K562 (cell line): ENCODE measurements around the gene CACNA2D3. TPM values are rescaled to one million over a fixed set of nuclear protein-coding genes. Genes with fewer than 3 reads are reported as not detected.

Experiments
- ATAC-seq: fragments of 200-7000 bp; cut with Tn5 transposase; 3 replicates; pipeline ENCODE4 v1.9.1; 2020; ENCODE audit warnings: moderate library complexity
- BruUV-seq: library from RNA; stranded (reverse); fragments of 400-500 nt; replicated peaks from 2 replicates; lab custom pipeline; 2021; lab: Mats Ljungman, UMichigan
- CTCF ChIA-PET: fragments of 300-600 bp; formaldehyde crosslinking; extraction: SDS; loops from one replicate; lab custom pipeline; 2021; ENCODE audit warnings: low intra/inter-chr PET ratio; lab: Yijun Ruan, JAX
- POLR2A ChIA-PET: fragments of 300-600, 350-650 bp; sonication (Branson Sonifier 250); formaldehyde crosslinking; extraction: SDS; loops from one replicate; lab custom pipeline; 2021; ENCODE audit warnings: antibody characterized with exemption, inconsistent platforms; lab: Yijun Ruan, JAX
- DNase-seq, 4 experiments: peaks; one replicate each; pipeline versions ENCODE4 v3.0.0 to v3.0.0-alpha.2; 2011 to 2018; ENCODE audit warnings: low spot score in 3 of 4, mixed read lengths in 3 of 4; ENCODE audit errors: extremely low read depth in 1 of 4
- FAIRE-seq: peaks from 2 replicates; lab custom pipeline; 2011; peaks lifted over from hg19 to GRCh38; lab: Jason Lieb, UNC
- H2AFZ ChIP-seq: 2 replicates; pipeline ENCODE4 v1.6.0; 2011; ENCODE audit warnings: low read depth, low read length, control low read depth, inconsistent platforms
- H3K27ac ChIP-seq: fragments of 200-600 bp; 3 replicates; pipeline ENCODE4 v1.8.0; 2011; ENCODE audit warnings: low read depth, mild to moderate bottlenecking, control low read depth, inconsistent platforms, low read length, moderate library complexity, mixed read lengths; ENCODE audit errors: extremely low read depth
- H3K27me3 ChIP-seq, 2 experiments: fragments of 300-600 bp in 1 of 2; 2 replicates in 1 of 2; 3 replicates in 1 of 2; pipeline versions ENCODE4 v1.6.0 to v1.8.0; 2011; ENCODE audit warnings: inconsistent platforms in 2 of 2, low read length in 2 of 2, mild to moderate bottlenecking in 1 of 2, mixed read lengths in 1 of 2, moderate library complexity in 1 of 2; ENCODE audit not compliant: control insufficient read depth in 2 of 2, insufficient read depth in 2 of 2
- H3K36me3 ChIP-seq: fragments of 300-600 bp; 3 replicates; pipeline ENCODE4 v1.8.0; 2011; ENCODE audit warnings: mild to moderate bottlenecking, low read length, inconsistent platforms; ENCODE audit not compliant: control insufficient read depth, insufficient read depth
- H3K4me1 ChIP-seq, 2 experiments: fragments of 200-600 bp in 1 of 2; replicated peaks in 1 of 2; 2 replicates in 1 of 2; 3 replicates in 1 of 2; pipeline versions ENCODE4 v1.5.1 to v1.8.0; 2011; ENCODE audit warnings: inconsistent platforms in 2 of 2, low read length in 2 of 2, mild to moderate bottlenecking in 1 of 2, mixed read lengths in 1 of 2, moderate library complexity in 1 of 2; ENCODE audit not compliant: control insufficient read depth in 2 of 2, insufficient read depth in 2 of 2
- H3K4me2 ChIP-seq: 2 replicates; pipeline ENCODE4 v1.6.1; 2011; ENCODE audit warnings: low read length, control low read depth, inconsistent platforms, mixed read lengths; ENCODE audit not compliant: insufficient read depth
- H3K4me3 ChIP-seq: fragments of 200-600 bp; sonication (generic), shearing (Covaris generic); 2 replicates; pipeline ENCODE4 v1.5.1; 2016; ENCODE audit warnings: control low read depth, inconsistent platforms
- H3K79me2 ChIP-seq: fragments of 200-600 bp; 3 replicates; pipeline ENCODE4 v1.8.0; 2011; ENCODE audit warnings: low read length, inconsistent platforms; ENCODE audit not compliant: control insufficient read depth, insufficient read depth
- H3K9ac ChIP-seq, 2 experiments: 2 replicates each; pipeline versions ENCODE4 v1.6.0 to v1.6.1; 2011; ENCODE audit warnings: low read depth in 2 of 2, low read length in 2 of 2, control low read depth in 1 of 2, inconsistent platforms in 1 of 2, mild to moderate bottlenecking in 1 of 2, mixed read lengths in 1 of 2; ENCODE audit not compliant: insufficient read depth in 1 of 2
- H3K9me1 ChIP-seq: one replicate; pipeline ENCODE4 v1.6.0; 2011; ENCODE audit warnings: inconsistent platforms, mild to moderate bottlenecking, low read length, moderate library complexity; ENCODE audit not compliant: control insufficient read depth, insufficient read depth
- H3K9me3 ChIP-seq: replicated peaks from 2 replicates; pipeline ENCODE4 v1.5.1; 2011; ENCODE audit warnings: low read depth, low read length, inconsistent platforms; ENCODE audit not compliant: control insufficient read depth, insufficient read depth
- H4K20me1 ChIP-seq: replicated peaks from 2 replicates; pipeline ENCODE4 v1.6.1; 2011; ENCODE audit warnings: low read length, inconsistent platforms, mixed read lengths; ENCODE audit not compliant: control insufficient read depth, insufficient read depth
- FOXP1 ChIP-seq: sonication (generic); formaldehyde crosslinking; IDR thresholded peaks from 2 replicates; pipeline ENCODE4 v1.8.0; 2022; ENCODE audit warnings: mild to moderate bottlenecking, missing genetic modification reagents
- GABPB2 ChIP-seq: fragments of 250-450 bp; sonication (Bioruptor Pico); conservative IDR thresholded peaks from 2 replicates; pipeline ENCODE4 v1.5.1; 2021; ENCODE audit warnings: mild to moderate bottlenecking
- POLR2AphosphoS2 ChIP-seq: IDR thresholded peaks from 2 replicates; pipeline ENCODE4 v1.6.1; 2012; ENCODE audit warnings: low read length, improper control_type of control experiment
- RBBP5 ChIP-seq: fragments of 200-600 bp; sonication (generic); IDR thresholded peaks from 2 replicates; pipeline ENCODE4 v1.6.1; 2012; ENCODE audit warnings: borderline replicate concordance, mild to moderate bottlenecking, low read length, control low read depth, inconsistent platforms; ENCODE audit not compliant: insufficient read depth, poor library complexity, severe bottlenecking
- RBM17 ChIP-seq: fragments of 200-400 bp; formaldehyde crosslinking; IDR thresholded peaks from 2 replicates; pipeline ENCODE4 v1.6.1; 2017; ENCODE audit warnings: low read depth, mild to moderate bottlenecking, low read length, borderline replicate concordance
- SRSF7 ChIP-seq: fragments of 200-400 bp; formaldehyde crosslinking; optimal IDR thresholded peaks from 2 replicates; pipeline ENCODE3; 2017; ENCODE audit warnings: mild to moderate bottlenecking, low read depth, low read length
- TRIM24 ChIP-seq, 2 experiments: fragments of 450-650 bp; IDR thresholded peaks; 2 replicates each; pipeline ENCODE4 v1.6.1; 2016
- ZNF431 ChIP-seq: sonication (generic); formaldehyde crosslinking; IDR thresholded peaks from 2 replicates; pipeline ENCODE4 v1.8.0; 2022; ENCODE audit warnings: mild to moderate bottlenecking, missing genetic modification reagents
- ZNF436 ChIP-seq: fragments of 250-450, 450-650 bp; sonication (Bioruptor Pico); formaldehyde crosslinking; IDR thresholded peaks from 2 replicates; pipeline ENCODE4 v1.7.0; 2020; ENCODE audit warnings: mild to moderate bottlenecking
- in situ Hi-C: fragments of 300-500 bp; cut with MboI; formaldehyde crosslinking; loops from 4 replicates; pipeline ENCODE4 v1.15.0; 2018; ENCODE audit warnings: inconsistent platforms, mixed read lengths
- intact Hi-C: fragments of 100-400 bp; cut with micrococcal nuclease; formaldehyde crosslinking; loops from 2 replicates; pipeline ENCODE4 v1.14.2; 2022
- polyA plus RNA-seq, 8 experiments: library from polyadenylated mRNA; depleted of rRNA in 4 of 8; stranded (reverse) in 5 of 8; unstranded in 3 of 8; fragments of >200 nt; fragmentation: Nextera tagmentation in 2 of 8; fragmentation: Illumina TruSeq in 1 of 8; extraction: Ambion mirVana in 2 of 8; extraction: Trizol in 1 of 8; gene quantifications; 2 replicates each; pipeline versions ENCODE4 v1.2.1 to v1.2.3, GENCODE V29; 2011 to 2014; ENCODE audit warnings: inconsistent platforms in 1 of 8, missing spikeins in 1 of 8
- total RNA-seq, 7 experiments: library from RNA; depleted of rRNA in 6 of 7; stranded (reverse); fragments of >200 nt in 6 of 7; fragmentation: Illumina TruSeq in 2 of 7; extraction: Trizol in 2 of 7; gene quantifications; 2 replicates each; pipeline versions ENCODE4 v1.2.1 to v1.2.3, GENCODE V29; 2011 to 2021; ENCODE audit warnings: low replicate concordance in 1 of 7

Gene CACNA2D3
- total and polyA plus RNA-seq, 9 of the 15 experiments (the other 6 are each of a cell fraction or from before 2014, with no cell fraction given), result 0.01 TPM; not detected in 8

GRCh38 chr3:55069950-55070349, 947.6 kb downstream of the CACNA2D3 start:
- Histone ChIP-seq H3K79me2 (no peaks in the 10 kb centered on the region), H3K9ac (no peak overlapping the region), H3K27me3 (no peaks in the 10 kb centered on the region), H3K4me3 (no peak overlapping the region), H3K9me1 (no peaks in the 10 kb centered on the region), H3K4me2 (no peak overlapping the region), H2AFZ (no peak overlapping the region), H3K4me1 (no peaks in the 10 kb centered on the region), H3K36me3 (no peaks in the 10 kb centered on the region), H3K27ac (no peak overlapping the region), H3K9me3 (no peaks in the 10 kb centered on the region), H4K20me1 (no peaks in the 10 kb centered on the region)
- intact Hi-C loops, result no loop called here
- ATAC-seq (no peak), FAIRE-seq (no peak), DNase-seq (no peak)
- in situ Hi-C loops, result no loop called here
- no TSS peak for BruUV-seq
- ChIA-PET POLR2A (no interaction called here), CTCF (no interaction called here)
- TF ChIP-seq RBBP5 (no peak), FOXP1 (no peak), TRIM24 (IDR thresholded peaks at IDR 0.05) (no peak), POLR2AphosphoS2 (no peak), ZNF436 (CRISPR knock-in tag) (no peak), SRSF7 (no peak), ZNF431 (CRISPR knock-in tag) (no peak), RBM17 (no peak), GABPB2 (no peak)
